HepG2 (cell line): ENCODE data around the gene ADPRHL1. TPM values are rescaled to one million over a fixed set of nuclear protein-coding genes. Genes with fewer than 3 reads are reported as not detected.

ENCODE experiments used
- ATAC-seq: fragments of 200-7000 bp; cut with Tn5 transposase; 3 replicates; pipeline ENCODE4 v1.9.1; 2020; ENCODE audit warnings: mild to moderate bottlenecking, moderate library complexity
- BruUV-seq: library from RNA; stranded (reverse); fragments of 400-500 nt; replicated peaks from 2 replicates; lab custom pipeline; 2021; lab: Mats Ljungman, UMichigan
- CTCF ChIA-PET: fragments of 300-600 bp; formaldehyde crosslinking; extraction: SDS; loops from one replicate; lab custom pipeline; 2021; ENCODE audit warnings: low total read pairs, inconsistent platforms, low intra/inter-chr PET ratio; lab: Yijun Ruan, JAX
- POLR2A ChIA-PET: fragments of 350-600 bp; sonication (Branson Sonifier 250); formaldehyde crosslinking; loops from one replicate; lab custom pipeline; 2020; ENCODE audit warnings: antibody characterized with exemption, inconsistent platforms; lab: Yijun Ruan, JAX
- DNase-seq: peaks from one replicate; pipeline ENCODE4 v3.0.0-alpha.2; 2015; ENCODE audit warnings: low spot score
- FAIRE-seq: peaks from 3 replicates; lab custom pipeline; 2011; peaks lifted over from hg19 to GRCh38; lab: Jason Lieb, UNC
- H2AFZ ChIP-seq: one replicate; pipeline ENCODE4 v1.6.1; 2011; ENCODE audit warnings: low read length, inconsistent platforms
- H3K27ac ChIP-seq: fragments of 300-600 bp; 3 replicates; pipeline ENCODE4 v1.8.0; 2011; ENCODE audit warnings: mixed run types, mild to moderate bottlenecking, mixed read lengths, low read length, inconsistent platforms; ENCODE audit not compliant: insufficient read depth; ENCODE audit errors: extremely low read length
- H3K27me3 ChIP-seq, 2 experiments: fragments of 200-600 bp in 1 of 2; 2 replicates in 1 of 2; 3 replicates in 1 of 2; pipeline versions ENCODE4 v1.6.0 to v1.8.0; 2011; ENCODE audit warnings: low read length in 2 of 2, mild to moderate bottlenecking in 2 of 2, moderate library complexity in 2 of 2, inconsistent platforms in 1 of 2; ENCODE audit not compliant: insufficient read depth in 2 of 2, control insufficient read depth in 1 of 2
- H3K36me3 ChIP-seq, 2 experiments: fragments of 200-600 bp in 1 of 2; replicated peaks in 1 of 2; 2 replicates in 1 of 2; 3 replicates in 1 of 2; pipeline versions ENCODE4 v1.5.1 to v1.8.0; 2011; ENCODE audit warnings: low read length in 2 of 2, inconsistent platforms in 1 of 2; ENCODE audit not compliant: insufficient read depth in 2 of 2, control insufficient read depth in 1 of 2
- H3K4me1 ChIP-seq: 2 replicates; pipeline ENCODE4 v1.5.1; 2012; ENCODE audit warnings: low read length, inconsistent platforms; ENCODE audit not compliant: insufficient read depth
- H3K4me2 ChIP-seq: 2 replicates; pipeline ENCODE4 v1.6.0; 2011; ENCODE audit warnings: low read depth, low read length, inconsistent platforms
- H3K4me3 ChIP-seq, 3 experiments: fragments of 200-600 bp in 1 of 3; sonication (generic), shearing (Covaris generic) in 1 of 3; replicated peaks in 1 of 3; 2 replicates each; pipeline ENCODE4 v1.5.1; 2011 to 2016; ENCODE audit warnings: low read length in 3 of 3, inconsistent platforms in 2 of 3, low read depth in 2 of 3, mild to moderate bottlenecking in 2 of 3, control low read depth in 1 of 3, mixed read lengths in 1 of 3; ENCODE audit not compliant: insufficient read depth in 1 of 3
- H3K79me2 ChIP-seq: one replicate; pipeline ENCODE4 v1.6.1; 2011; ENCODE audit warnings: low read length, inconsistent platforms; ENCODE audit not compliant: insufficient read depth
- H3K9ac ChIP-seq: 2 replicates; pipeline ENCODE4 v1.6.0; 2011; ENCODE audit warnings: mild to moderate bottlenecking, low read depth, low read length, inconsistent platforms; ENCODE audit not compliant: insufficient read depth
- H3K9me3 ChIP-seq: 2 replicates; pipeline ENCODE4 v1.5.1; 2012; ENCODE audit warnings: mild to moderate bottlenecking, low read length
- H4K20me1 ChIP-seq: 2 replicates; pipeline ENCODE4 v1.6.0; 2011; ENCODE audit warnings: inconsistent platforms, mild to moderate bottlenecking, low read length, moderate library complexity; ENCODE audit not compliant: insufficient read depth
- ATM ChIP-seq: fragments of 450-650 bp; IDR thresholded peaks from 2 replicates; pipeline ENCODE4 v1.7.1; 2017; ENCODE audit warnings: mild to moderate bottlenecking, borderline replicate concordance
- CENPBD1 ChIP-seq: sonication (generic); formaldehyde crosslinking; IDR thresholded peaks from 2 replicates; pipeline ENCODE4 v1.8.0; 2022; ENCODE audit warnings: missing genetic modification reagents, low read depth, mild to moderate bottlenecking, borderline replicate concordance
- FOXK2 ChIP-seq: fragments of 450-650 bp; IDR thresholded peaks from 2 replicates; pipeline ENCODE4 v1.6.1; 2016
- GTF3A ChIP-seq: sonication (generic); formaldehyde crosslinking; conservative IDR thresholded peaks from 2 replicates; pipeline ENCODE4 v1.4.0; 2020; ENCODE audit warnings: mild to moderate bottlenecking, missing genetic modification reagents
- JARID2 ChIP-seq: sonication (generic); formaldehyde crosslinking; IDR thresholded peaks from 2 replicates; pipeline ENCODE4 v1.8.1; 2023; ENCODE audit warnings: missing genetic modification reagents, inconsistent platforms; ENCODE audit not compliant: insufficient replicate concordance
- JUNB ChIP-seq: sonication (generic); formaldehyde crosslinking; IDR thresholded peaks from 2 replicates; pipeline ENCODE4 v1.8.0; 2022; ENCODE audit warnings: missing genetic modification reagents, mild to moderate bottlenecking, borderline replicate concordance
- MBNL3 ChIP-seq: fragments of 250-450 bp; sonication (Bioruptor Pico); conservative IDR thresholded peaks from 2 replicates; pipeline ENCODE4 v1.8.0; 2022; ENCODE audit warnings: mild to moderate bottlenecking, inconsistent platforms
- MEIS2 ChIP-seq: sonication (generic); formaldehyde crosslinking; IDR thresholded peaks from 2 replicates; pipeline ENCODE4 v1.9.0; 2021; ENCODE audit warnings: mild to moderate bottlenecking, missing genetic modification reagents
- NR3C1 ChIP-seq: sonication (generic); formaldehyde crosslinking; IDR thresholded peaks from 2 replicates; pipeline ENCODE4 v1.4.0; 2020; ENCODE audit warnings: missing genetic modification reagents
- RFX5 ChIP-seq: IDR thresholded peaks from 2 replicates; pipeline ENCODE4 v1.6.1; 2011; ENCODE audit warnings: low read depth, low read length, improper control_type of control experiment
- SIN3B ChIP-seq: fragments of 150-350 bp; IDR thresholded peaks from 2 replicates; pipeline ENCODE4 v1.6.1; 2014; ENCODE audit warnings: low read length
- SP140L ChIP-seq: sonication (generic); formaldehyde crosslinking; IDR thresholded peaks from 2 replicates; pipeline ENCODE4 v1.4.0; 2020; ENCODE audit warnings: missing genetic modification reagents, borderline replicate concordance
- TCF12 ChIP-seq, 2 experiments: fragments of 450-650 bp in 1 of 2; sonication (generic) in 1 of 2; formaldehyde crosslinking in 1 of 2; IDR thresholded peaks; 2 replicates each; pipeline versions ENCODE4 v1.6.1 to v1.8.0; 2017 to 2022; ENCODE audit warnings: antibody characterized with exemption in 1 of 2, mild to moderate bottlenecking in 1 of 2, missing genetic modification reagents in 1 of 2, moderate library complexity in 1 of 2
- ZMAT3 ChIP-seq: sonication (generic); formaldehyde crosslinking; conservative IDR thresholded peaks from 2 replicates; pipeline ENCODE4 v1.7.0; 2021; ENCODE audit warnings: missing genetic modification reagents
- ZNF12 ChIP-seq: sonication (generic); formaldehyde crosslinking; IDR thresholded peaks from 2 replicates; pipeline ENCODE4 v1.5.0; 2020; ENCODE audit warnings: missing genetic modification reagents
- ZNF138 ChIP-seq: sonication (generic); formaldehyde crosslinking; IDR thresholded peaks from 2 replicates; pipeline ENCODE4 v1.5.0; 2020; ENCODE audit warnings: mild to moderate bottlenecking, low read depth, missing genetic modification reagents
- ZNF549 ChIP-seq: sonication (generic); formaldehyde crosslinking; IDR thresholded peaks from 2 replicates; pipeline ENCODE4 v1.5.0; 2020; ENCODE audit warnings: missing genetic modification reagents
- ZNF766 ChIP-seq: sonication (generic); formaldehyde crosslinking; IDR thresholded peaks from 2 replicates; pipeline ENCODE4 v1.5.0; 2020; ENCODE audit warnings: missing genetic modification reagents, borderline replicate concordance
- ZNF775 ChIP-seq: sonication (generic); formaldehyde crosslinking; IDR thresholded peaks from 2 replicates; pipeline ENCODE4 v1.4.0; 2020; ENCODE audit warnings: missing genetic modification reagents, mild to moderate bottlenecking, moderate library complexity, borderline replicate concordance
- WGBS: methylation state at CpG from one replicate; pipeline ENCODE4 v1.1.6; 2017; ENCODE audit warnings: low lambda C conversion rate; 5-methylcytosine and 5-hydroxymethylcytosine counted together
- in situ Hi-C: cut with HindIII; loops from 2 replicates; pipeline ENCODE4 v1.10.0; 2017; ENCODE audit warnings: low pct_unique_long_range_greater_than_20kb; ENCODE audit not compliant: extremely low pct_ligation_motif_present
- intact Hi-C: fragments of 100-400 bp; cut with micrococcal nuclease; formaldehyde crosslinking; loops from one replicate; pipeline ENCODE4 v1.10.0; 2022; ENCODE audit not compliant: unreplicated experiment
- polyA plus RNA-seq, 8 experiments: library from polyadenylated mRNA; depleted of rRNA in 3 of 8; stranded (reverse) in 7 of 8; unstranded in 1 of 8; fragments of >200 nt; fragmentation: Illumina TruSeq in 4 of 8; extraction: Trizol in 4 of 8; gene quantifications; 2 replicates each; pipeline versions ENCODE4 v1.2.1 to v1.2.3, GENCODE V29; 2011 to 2016; ENCODE audit warnings: low read depth in 4 of 8, missing spikeins in 1 of 8, mixed read lengths in 1 of 8; ENCODE audit not compliant: insufficient read depth in 1 of 8
- total RNA-seq, 5 experiments: library from RNA; depleted of rRNA; stranded (reverse); fragments of >200 nt; fragmentation: Illumina TruSeq; extraction: Trizol; gene quantifications; 2 replicates each; pipeline ENCODE4 v1.2.3, GENCODE V29; 2016; ENCODE audit warnings: low read depth in 1 of 5

Gene ADPRHL1
- total and polyA plus RNA-seq, 2 of the 13 experiments (the other 11 are each of a cell fraction or from before 2014, with no cell fraction given) = 0.34 to 0.40 TPM

- Histone ChIP-seq H3K27ac (no peak overlapping the region), H3K36me3 (no peaks in the 10 kb centered on the region), H3K4me2 (no peak overlapping the region), H3K9me3 (no peaks in the 10 kb centered on the region), H3K4me3 (no peak overlapping the region), H4K20me1 (no peaks in the 10 kb centered on the region), H3K79me2 (no peaks in the 10 kb centered on the region), H3K4me1 (no peaks in the 10 kb centered on the region), H2AFZ (no peak overlapping the region), H3K9ac (no peak overlapping the region), H3K27me3 (peaks cover 10 to 74% of the 10 kb centered on the region in 2 experiments)
- no TSS peak for BruUV-seq
- ChIA-PET CTCF (no interaction called here), POLR2A (no interaction called here)
- FAIRE-seq = no peak
- no peak for ATAC-seq
- no peak for DNase-seq
- intact Hi-C loops = no loop called here
- in situ Hi-C loops = no loop called here
- TF ChIP-seq ZNF12 (CRISPR knock-in tag) = no peak
- no peak for TF ChIP-seq RFX5
- no peak for TF ChIP-seq ZNF775 (CRISPR knock-in tag)
- TF ChIP-seq JARID2 (CRISPR knock-in tag) = no peak
- no peak for TF ChIP-seq SIN3B
- TF ChIP-seq NR3C1 = no peak
- TF ChIP-seq ZMAT3 = no peak
- no peak for TF ChIP-seq SP140L (CRISPR knock-in tag)
- no peak for TF ChIP-seq ATM
- TF ChIP-seq ZNF766 = no peak
- TF ChIP-seq TCF12 (IDR thresholded peaks at IDR 0.05) = no peak
- TF ChIP-seq TCF12 (CRISPR knock-in tag; IDR thresholded peaks at IDR 0.05) = no peak
- TF ChIP-seq MEIS2 (CRISPR knock-in tag) = no peak
- no peak for TF ChIP-seq GTF3A
- TF ChIP-seq ZNF549 (CRISPR knock-in tag) = no peak
- TF ChIP-seq CENPBD1 = no peak
- TF ChIP-seq JUNB (CRISPR knock-in tag) = no peak
- no peak for TF ChIP-seq MBNL3 (CRISPR knock-in tag)
- TF ChIP-seq FOXK2 = no peak
- no peak for TF ChIP-seq ZNF138 (CRISPR knock-in tag)
- no CpG with 5 or more reads among the region's 1 CpG for WGBS
Measured at GRCh38 chr13:113418722-113419049, 34.6 kb downstream of the ADPRHL1 start.
